ENCODE results near the gene ROCK1.
"Not testable (repeated sequence)": the region's sequence is repeated elsewhere in the genome, so short reads cannot be mapped to it uniquely, and the experiment has no call there.

Gene ROCK1

DNA sequence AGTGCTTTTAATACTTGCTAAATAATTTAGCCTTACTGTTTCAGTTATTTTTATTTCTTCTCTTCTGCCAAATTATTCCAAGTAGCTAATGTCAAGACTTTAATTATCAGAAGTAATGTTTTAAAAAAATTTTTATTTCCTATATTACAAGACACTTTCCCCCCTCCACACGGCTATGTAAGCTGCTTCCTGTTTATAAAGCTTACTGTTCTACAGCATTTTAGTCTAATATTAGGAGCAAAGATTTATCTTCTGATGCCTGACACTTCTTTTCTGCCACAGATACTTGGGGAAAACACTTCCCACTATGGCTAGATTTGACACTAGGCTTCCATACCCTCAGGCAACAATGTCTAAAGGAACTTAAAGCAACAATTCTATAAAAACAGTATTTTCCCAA is 62.3 kb downstream of the ROCK1 start:
- DNase-seq = no peak

DNA sequence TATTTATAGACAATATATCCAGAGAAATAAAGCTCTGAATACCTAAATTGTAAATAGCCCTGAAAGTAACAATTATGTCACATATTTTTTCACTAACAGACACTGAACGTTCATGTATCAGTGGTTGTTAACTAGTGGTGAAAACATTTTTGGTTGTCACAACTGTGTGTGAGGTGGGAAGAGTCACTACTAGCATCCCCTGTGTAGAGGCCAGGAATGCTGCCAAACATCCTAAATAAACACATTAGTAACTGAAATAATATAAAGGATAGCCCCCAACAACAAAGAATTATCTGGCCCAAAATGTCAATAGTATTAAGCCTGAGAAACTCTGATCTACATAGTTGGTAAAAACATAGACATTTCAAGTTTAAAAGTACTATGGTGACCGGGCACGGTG is 64.5 kb downstream of the ROCK1 start:
- no peak for DNase-seq

GRCh38 chr18:21040466-21040865 is 71.1 kb downstream of the ROCK1 start:
- no peak for DNase-seq

DNA sequence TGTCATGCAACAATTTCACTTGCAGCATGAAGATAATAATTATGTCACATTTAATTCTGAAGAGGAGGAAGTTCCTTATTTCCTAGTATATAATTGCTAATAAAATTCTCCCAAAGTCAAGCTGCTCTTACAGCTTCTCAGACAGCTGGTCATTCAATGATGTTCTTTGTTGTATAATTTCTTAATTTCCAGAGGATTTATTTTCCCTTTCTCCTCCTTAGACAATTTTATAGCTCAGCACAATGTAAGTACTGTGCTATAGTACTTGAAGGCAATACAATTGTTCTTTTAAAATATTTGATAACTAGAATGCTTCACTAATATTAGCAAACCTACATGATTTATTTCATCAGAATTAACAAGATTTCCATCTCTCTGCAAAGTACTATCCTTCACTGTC is 73.4 kb downstream of the ROCK1 start:
- DNase-seq = no peak

GRCh38 chr18:21031845-21032244 is 79.8 kb downstream of the ROCK1 start:
- DNase-seq = no peak

GRCh38 chr18:21018257-21018656 is 93.4 kb downstream of the ROCK1 start:
- DNase-seq = not testable (repeated sequence)

DNA sequence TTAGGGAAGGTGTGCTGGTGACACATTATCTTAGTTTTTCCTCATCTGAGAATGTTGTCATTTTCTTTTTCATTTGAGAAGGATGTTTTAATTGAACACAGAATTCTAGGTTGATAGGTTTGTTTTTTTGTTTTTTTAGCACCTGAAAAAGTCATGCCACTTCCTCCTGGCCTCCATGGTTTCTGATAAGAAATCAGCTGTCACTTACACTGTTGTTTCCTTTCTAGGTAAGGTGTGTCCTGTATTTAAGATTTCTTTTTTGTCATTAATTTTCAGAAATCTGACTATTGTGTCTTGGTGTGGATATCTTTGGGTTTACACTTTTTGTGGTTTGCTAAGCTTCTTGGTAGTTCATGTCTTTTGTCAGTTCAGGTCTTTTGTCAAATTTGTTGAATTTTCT is 99.3 kb downstream of the ROCK1 start:
- no peak for DNase-seq

DNA sequence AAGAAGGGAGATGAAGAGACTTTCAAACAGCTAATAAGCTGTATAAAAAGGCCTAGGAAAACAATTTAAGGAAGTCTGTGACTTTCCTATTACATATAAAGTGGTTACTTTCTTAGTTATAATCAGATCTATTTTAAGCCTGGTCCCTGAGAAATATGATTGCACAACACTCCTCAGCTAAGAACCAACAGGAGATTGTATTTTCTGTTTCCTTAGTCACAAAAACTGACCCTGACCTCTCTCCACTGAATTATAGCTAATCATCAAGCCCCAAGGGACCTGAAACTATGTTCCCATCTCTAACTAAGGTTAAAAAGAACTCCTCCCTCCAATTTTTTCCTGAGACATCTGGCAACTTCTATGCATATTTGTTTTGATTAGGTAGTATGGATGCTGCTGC is 106.9 kb downstream of the ROCK1 start:
- DNase-seq = no peak

GRCh38 chr18:21000667-21001066 is 110.9 kb downstream of the ROCK1 start:
- no peak for DNase-seq

GRCh38 chr18:20997371-20997770 is 114.2 kb downstream of the ROCK1 start:
- no peak for DNase-seq

DNA sequence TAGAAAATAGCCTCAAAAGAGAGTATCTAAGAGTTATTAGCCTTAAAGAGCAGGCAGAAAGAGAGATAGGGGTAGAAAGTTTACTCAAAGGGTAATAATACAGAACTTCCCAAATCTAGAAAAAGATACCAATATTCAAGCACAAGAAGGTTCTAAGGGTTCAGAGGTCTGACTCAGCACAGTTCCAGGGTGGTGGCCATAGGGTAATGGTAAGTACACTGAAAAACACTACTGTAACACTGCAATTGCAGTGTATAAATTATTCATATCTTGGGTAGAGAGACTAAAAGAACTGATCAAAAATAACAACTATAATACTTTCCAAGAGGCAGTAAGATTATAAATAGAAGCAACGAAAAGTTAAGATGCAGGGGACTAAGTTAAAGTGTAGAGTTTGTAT is 115.2 kb downstream of the ROCK1 start:
- no peak for DNase-seq

GRCh38 chr18:20988726-20989125 is 122.9 kb downstream of the ROCK1 start:
- no peak for DNase-seq

DNA sequence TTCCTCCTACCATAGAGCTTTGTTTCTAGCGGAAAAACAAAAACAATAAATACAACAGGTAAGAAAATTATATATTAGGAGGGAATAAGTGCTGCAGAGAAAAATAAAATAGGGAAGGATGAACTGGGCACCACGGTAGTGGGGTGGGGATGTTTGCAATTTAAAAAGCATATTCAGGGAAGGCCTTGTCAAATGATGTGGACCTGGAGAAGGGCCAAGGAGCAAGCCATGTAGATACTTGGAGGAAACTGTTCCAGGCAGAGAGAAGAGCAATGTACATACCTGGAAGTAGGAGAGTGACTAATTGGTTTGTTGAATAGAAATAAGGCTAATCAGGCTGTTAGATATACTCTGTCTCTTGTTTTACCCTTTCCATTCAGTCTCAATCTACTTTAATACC is 136.5 kb downstream of the ROCK1 start:
- DNase-seq = no peak

DNA sequence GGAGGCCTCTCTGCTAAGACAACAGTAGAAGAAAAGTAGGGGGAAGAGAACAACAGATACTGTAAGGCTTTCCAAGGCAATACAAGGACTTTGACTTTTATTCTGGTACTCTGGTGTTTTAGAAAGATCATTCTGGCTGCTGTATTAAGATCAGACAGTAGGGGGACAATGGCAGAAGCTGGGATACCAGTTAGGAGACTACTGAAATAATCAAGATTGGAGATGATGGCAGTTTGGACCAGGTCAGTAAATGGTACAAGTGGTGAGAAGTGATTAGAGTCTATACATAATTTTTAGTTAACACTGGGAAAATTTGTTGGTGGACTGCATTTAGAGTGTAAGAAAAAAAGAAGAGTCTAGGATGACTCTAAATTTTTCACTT is 139.7 kb downstream of the ROCK1 start:
- no peak for DNase-seq

DNA sequence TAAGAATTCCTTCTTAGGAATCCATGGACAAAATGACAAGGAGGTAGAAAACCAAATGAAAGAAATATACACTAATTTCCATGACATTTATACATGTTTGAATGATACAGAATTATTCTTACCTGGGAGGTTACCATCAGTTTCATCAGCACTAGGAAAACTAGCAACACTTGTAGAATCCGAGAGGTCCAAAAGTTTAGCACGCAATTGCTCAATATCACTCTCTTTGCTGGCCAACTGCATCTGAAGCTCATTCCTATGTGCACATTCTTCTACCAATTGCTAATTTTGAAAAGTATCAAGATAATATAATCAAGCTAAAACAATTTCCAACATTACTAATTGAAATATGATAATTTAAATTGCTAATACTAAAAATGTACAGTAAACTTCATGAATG is 144.8 kb downstream of the ROCK1 start:
- DNase-seq = no peak

- DNase-seq = no peak
Measured at GRCh38 chr18:20963027-20963426, 148.6 kb downstream of the ROCK1 start.

- DNase-seq = no peak
Measured at GRCh38 chr18:20960735-20961134, 150.9 kb downstream of the ROCK1 start.

DNA sequence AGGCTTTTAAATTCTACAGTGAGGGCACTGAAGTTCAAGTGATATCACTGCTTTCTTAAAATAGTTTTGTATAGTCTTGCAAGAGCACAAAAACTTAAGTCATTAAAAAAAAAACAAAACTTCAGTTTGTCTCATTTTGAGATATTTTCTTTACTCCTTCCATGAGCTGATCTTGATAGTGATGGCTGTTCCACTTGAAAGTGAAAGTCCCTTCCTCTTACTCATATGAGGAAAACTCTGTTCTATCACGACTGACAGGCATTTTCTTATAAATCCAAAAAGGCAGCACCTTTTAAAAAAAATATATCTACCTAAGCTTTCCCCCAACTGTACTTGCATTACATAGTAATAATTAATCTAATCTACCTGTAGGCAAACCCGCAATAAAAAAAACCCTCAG is 160.8 kb downstream of the ROCK1 start:
- not testable (repeated sequence) for DNase-seq
